Osteocyte (in vitro differentiated cells): Measurements from ENCODE around the gene AMDHD1. TPM values are rescaled to one million over a fixed set of nuclear protein-coding genes. Genes with fewer than 3 reads are reported as not detected.

Experiments used
- DNase-seq: peaks from one replicate; pipeline ENCODE4 v3.0.0; 2021; ENCODE audit warnings: mixed read lengths; ENCODE audit not compliant: unreplicated experiment; ENCODE audit errors: extremely low spot score
- H3K27ac Mint-ChIP-seq: one replicate; pipeline ENCODE4 v1.8.0; 2021; ENCODE audit warnings: mild to moderate bottlenecking, mixed read lengths; ENCODE audit not compliant: unreplicated experiment
- H3K27me3 Mint-ChIP-seq: one replicate; pipeline ENCODE4 v1.8.0; 2021; ENCODE audit warnings: mixed read lengths; ENCODE audit not compliant: unreplicated experiment
- H3K36me3 Mint-ChIP-seq: one replicate; pipeline ENCODE4 v1.8.0; 2021; ENCODE audit warnings: mixed read lengths; ENCODE audit not compliant: unreplicated experiment
- H3K4me1 Mint-ChIP-seq: one replicate; pipeline ENCODE4 v1.8.0; 2021; ENCODE audit warnings: mixed read lengths; ENCODE audit not compliant: unreplicated experiment
- H3K4me3 Mint-ChIP-seq: one replicate; pipeline ENCODE4 v1.8.0; 2021; ENCODE audit warnings: mild to moderate bottlenecking, moderate library complexity, mixed read lengths; ENCODE audit not compliant: unreplicated experiment
- H3K9me3 Mint-ChIP-seq: one replicate; pipeline ENCODE4 v1.8.0; 2021; ENCODE audit warnings: mixed read lengths; ENCODE audit not compliant: unreplicated experiment
- CTCF ChIP-seq: fragments of 200-600 bp; sonication (generic); IDR thresholded peaks from 2 replicates; pipeline ENCODE4 v1.5.0; 2021; ENCODE audit warnings: antibody characterized with exemption, mild to moderate bottlenecking, moderate library complexity
- total RNA-seq: library from RNA; stranded (reverse); gene quantifications from 2 replicates; pipeline ENCODE4 v1.2.1, GENCODE V29; 2021

Gene AMDHD1
- total RNA-seq, 1 donor from 2014 or later: not detected

- Mint-ChIP-seq H3K9me3 (no peaks in the 10 kb centered on the region), H3K4me3 (no peak overlapping the region), H3K4me1 (no peaks in the 10 kb centered on the region), H3K27me3 (no peaks in the 10 kb centered on the region), H3K27ac (no peak overlapping the region), H3K36me3 (no peaks in the 10 kb centered on the region)
- no peak for TF ChIP-seq CTCF
- DNase-seq: no peak
Measured at GRCh38 chr12:95972832-95973456, 29.8 kb downstream of the AMDHD1 start.

DNA sequence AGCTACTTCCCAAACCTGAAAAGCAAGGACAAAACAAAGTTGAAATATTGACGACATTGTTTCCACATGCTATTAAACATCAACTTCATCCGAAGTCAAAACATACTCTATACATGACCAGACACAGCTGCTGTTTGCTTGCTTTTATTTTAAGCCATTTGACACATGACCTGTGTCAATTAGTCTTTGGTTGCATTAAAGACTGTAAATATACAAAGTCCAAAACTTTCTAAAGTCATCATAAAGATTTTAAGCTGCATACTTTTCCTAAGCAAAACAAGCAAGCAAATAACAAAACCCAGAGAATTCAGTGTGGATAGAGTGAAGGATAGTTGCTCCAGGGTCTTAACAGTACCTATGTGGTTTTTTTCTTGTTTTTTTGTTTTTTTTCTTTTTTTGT lies 31.2 kb downstream of the AMDHD1 start:
- no peak overlapping the region for H3K4me3 Mint-ChIP-seq
- no peak for DNase-seq
- H3K9me3 Mint-ChIP-seq: no peaks in the 10 kb centered on the region
- H3K4me1 Mint-ChIP-seq: no peaks in the 10 kb centered on the region
- H3K27me3 Mint-ChIP-seq: no peaks in the 10 kb centered on the region
- no peak for TF ChIP-seq CTCF
- no peak overlapping the region for H3K27ac Mint-ChIP-seq
- no peaks in the 10 kb centered on the region for H3K36me3 Mint-ChIP-seq

GRCh38 chr12:95975491-95975890 lies 32.4 kb downstream of the AMDHD1 start:
- Mint-ChIP-seq H3K4me1 (no peaks in the 10 kb centered on the region), H3K36me3 (no peaks in the 10 kb centered on the region), H3K4me3 (no peak overlapping the region), H3K27ac (no peak overlapping the region), H3K27me3 (no peaks in the 10 kb centered on the region), H3K9me3 (no peaks in the 10 kb centered on the region)
- no peak for DNase-seq
- no peak for TF ChIP-seq CTCF

DNA sequence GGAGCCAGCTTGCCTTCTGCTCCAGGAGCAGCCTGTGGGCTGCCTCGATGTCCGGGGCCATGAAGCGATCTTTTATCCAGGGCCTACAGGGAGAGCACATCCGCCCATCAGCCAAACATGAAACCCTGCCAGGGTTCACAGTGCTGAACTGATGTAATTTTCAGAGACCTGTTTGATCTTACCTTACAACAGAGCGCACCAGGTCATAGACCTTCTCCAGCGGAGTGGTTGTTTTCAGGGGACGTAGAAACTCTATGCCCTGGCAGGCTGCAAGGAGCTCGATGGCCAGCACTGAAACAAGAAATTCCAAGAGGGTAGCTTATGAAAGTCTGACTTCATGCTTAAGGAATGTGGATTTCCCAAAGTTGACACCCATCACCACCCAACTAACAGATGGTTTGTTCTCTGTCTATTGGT lies 33.3 kb downstream of the AMDHD1 start:
- TF ChIP-seq CTCF: no peak
- DNase-seq: no peak
- Mint-ChIP-seq H3K9me3 (no peaks in the 10 kb centered on the region), H3K36me3 (no peaks in the 10 kb centered on the region), H3K4me1 (no peaks in the 10 kb centered on the region), H3K27ac (no peak overlapping the region), H3K27me3 (no peaks in the 10 kb centered on the region), H3K4me3 (no peak overlapping the region)

- DNase-seq: no peak
- Mint-ChIP-seq H3K36me3 (no peaks in the 10 kb centered on the region), H3K4me1 (no peaks in the 10 kb centered on the region), H3K9me3 (no peaks in the 10 kb centered on the region), H3K4me3 (no peak overlapping the region), H3K27me3 (no peaks in the 10 kb centered on the region), H3K27ac (no peak overlapping the region)
- TF ChIP-seq CTCF: no peak
Measured at GRCh38 chr12:95977764-95978305, 34.7 kb downstream of the AMDHD1 start.
